ENCODE data around the gene DLL1. TPM values are rescaled to one million over a fixed set of nuclear protein-coding genes. Genes with fewer than 3 reads are reported as not detected.

DLL1 gene
- total RNA-seq, 1 experiment from 2014 or later: 2.8 TPM

- Histone ChIP-seq H4K20me1 (ENCODE audit: control insufficient read depth, insufficient read depth, insufficient read length) (no peaks in the 10 kb centered on the region), H3K4me2 (ENCODE audit: insufficient read depth, insufficient read length, low read length) (no peak overlapping the region), H2BK12ac (ENCODE audit: insufficient read length, low read depth, low read length) (no peak overlapping the region), H3K4ac (ENCODE audit: low read depth, low read length) (no peak overlapping the region), H2BK5ac (ENCODE audit: insufficient read length, low read length) (no peak overlapping the region), H2AFZ (ENCODE audit: low read length) (no peak overlapping the region), H3K56ac (ENCODE audit: insufficient read length, low read depth, low read length) (no peak overlapping the region), H2AK5ac (ENCODE audit: insufficient read length, low read length) (no peak overlapping the region), H3K79me2 (ENCODE audit: insufficient read depth, low read length) (peaks cover 2% of the 10 kb centered on the region; the same call in 1 of the 2 replicates), H3K4me1 (ENCODE audit: insufficient read depth, low read length) (peaks cover 6% of the 10 kb centered on the region; the same call in 1 of the 2 replicates), H4K91ac (ENCODE audit: insufficient read length, low read depth, low read length) (no peak overlapping the region), H3K9me3 (ENCODE audit: control insufficient read depth, low read depth, low read length) (peaks cover 13% of the 10 kb centered on the region), H3K18ac (ENCODE audit: insufficient read length, low read depth, low read length) (no peak overlapping the region), H3K79me1 (ENCODE audit: insufficient read depth, low read depth, low read length, poor library complexity, severe bottlenecking) (peaks cover 5% of the 10 kb centered on the region), H2BK15ac (ENCODE audit: low read depth, low read length) (no peak overlapping the region), H3K27ac (ENCODE audit: insufficient read length, low read depth, low read length) (no peak overlapping the region), H3T11ph (ENCODE audit: low read length) (no peak overlapping the region), H2BK20ac (ENCODE audit: low read depth, low read length, poor library complexity, severe bottlenecking) (no peak overlapping the region), H3K27me3 (ENCODE audit: insufficient read depth, low read length) (no peaks in the 10 kb centered on the region; the same call in 1 of the 2 replicates), H4K5ac (ENCODE audit: insufficient read length, low read depth, low read length) (no peak overlapping the region), H2BK120ac (ENCODE audit: low read depth, low read length, poor library complexity, severe bottlenecking) (no peak overlapping the region), H3K23ac (ENCODE audit: insufficient read length, low read depth, low read length) (no peak overlapping the region), H3K14ac (ENCODE audit: insufficient read depth, low read length) (no peak overlapping the region), H3K9ac (ENCODE audit: extremely low read depth, insufficient read length, low read length) (no peak overlapping the region), H4K8ac (replicated peaks; ENCODE audit: insufficient read length, low read depth, low read length) (no peak overlapping the region), H3K23me2 (ENCODE audit: insufficient read length, low read depth, low read length, poor library complexity, severe bottlenecking) (peaks cover 17% of the 10 kb centered on the region)
- no CpG with 5 or more reads among the region's 1 CpG for WGBS (ENCODE audit: extremely low coverage, insufficient read length, low lambda C conversion rate)
- no peak overlapping the region for H3K27ac Mint-ChIP-seq
- H3K9me3 Mint-ChIP-seq: peaks cover 22 to 30% of the 10 kb centered on the region in 2 experiments
- H3K4me1 Mint-ChIP-seq: peaks cover 26 to 27% of the 10 kb centered on the region in 2 experiments
- no peak overlapping the region for H3K4me3 Mint-ChIP-seq
- DNase-seq: no peak
- peaks cover 15 to 33% (median 25%) of the 10 kb centered on the region in 3 experiments for H3K36me3 Mint-ChIP-seq (ENCODE audit: insufficient read depth in 1 of 3, low read depth in 3 of 3)
- no peak for TF ChIP-seq CTCF (conservative IDR thresholded peaks at IDR 0.05)
- H3K27me3 Mint-ChIP-seq (ENCODE audit: low read depth): peaks cover 39% of the 10 kb centered on the region
Observed at GRCh38 chr6:170308761-170309160, 17.9 kb upstream of the DLL1 start.
